ENCODE data around the gene ATP1A2. TPM values are rescaled to one million over a fixed set of nuclear protein-coding genes. Genes with fewer than 3 reads are reported as not detected.

ATP1A2 gene
- total RNA-seq, 3 donors from 2014 or later, result 2.6 to 124 (median 4.0) TPM

GRCh38 chr1:160117709-160118183 lies 2.2 kb downstream of the ATP1A2 start:
- DNase-seq (no peak), ATAC-seq (no peak)
- Histone ChIP-seq H3K9me3 (no peaks in the 10 kb centered on the region), H3K4me3 (no peak overlapping the region), H3K36me3 (ENCODE audit: low read depth) (no peaks in the 10 kb centered on the region), H3K4me1 (ENCODE audit: low read depth) (no peaks in the 10 kb centered on the region)
- TF ChIP-seq CTCF (IDR thresholded peaks at IDR 0.05), result no peak
- intact Hi-C loops (cut with DNase I, micrococcal nuclease), result no loop called here

- no peaks in the 10 kb centered on the region for H3K36me3 ChIP-seq (ENCODE audit: low read depth)
- no peak for ATAC-seq
- H3K4me3 ChIP-seq, result no peak overlapping the region
- DNase-seq, result no peak
- intact Hi-C loops (cut with DNase I, micrococcal nuclease), result no loop called here
- TF ChIP-seq CTCF (IDR thresholded peaks at IDR 0.05), result no peak
- H3K4me1 ChIP-seq (ENCODE audit: low read depth), result no peaks in the 10 kb centered on the region
- H3K9me3 ChIP-seq, result no peaks in the 10 kb centered on the region
Measured at GRCh38 chr1:160118928-160119327, 3.4 kb downstream of the ATP1A2 start.

GRCh38 chr1:160120797-160121196 lies 5.2 kb downstream of the ATP1A2 start:
- no peak overlapping the region for H3K4me3 ChIP-seq
- no peak for ATAC-seq
- intact Hi-C loops (cut with DNase I, micrococcal nuclease), result no loop called here
- TF ChIP-seq CTCF (IDR thresholded peaks at IDR 0.05), result no peak
- no peak for DNase-seq
- H3K9me3 ChIP-seq, result no peaks in the 10 kb centered on the region
- no peaks in the 10 kb centered on the region for H3K4me1 ChIP-seq (ENCODE audit: low read depth)
- no peaks in the 10 kb centered on the region for H3K36me3 ChIP-seq (ENCODE audit: low read depth)

GRCh38 chr1:160121388-160121787 lies 5.8 kb downstream of the ATP1A2 start:
- no peak for ATAC-seq
- Histone ChIP-seq H3K36me3 (ENCODE audit: low read depth) (no peaks in the 10 kb centered on the region), H3K4me1 (ENCODE audit: low read depth) (no peaks in the 10 kb centered on the region), H3K4me3 (no peak overlapping the region), H3K9me3 (no peaks in the 10 kb centered on the region)
- intact Hi-C loops (cut with DNase I, micrococcal nuclease), result no loop called here
- no peak for DNase-seq
- TF ChIP-seq CTCF (IDR thresholded peaks at IDR 0.05), result no peak

DNA sequence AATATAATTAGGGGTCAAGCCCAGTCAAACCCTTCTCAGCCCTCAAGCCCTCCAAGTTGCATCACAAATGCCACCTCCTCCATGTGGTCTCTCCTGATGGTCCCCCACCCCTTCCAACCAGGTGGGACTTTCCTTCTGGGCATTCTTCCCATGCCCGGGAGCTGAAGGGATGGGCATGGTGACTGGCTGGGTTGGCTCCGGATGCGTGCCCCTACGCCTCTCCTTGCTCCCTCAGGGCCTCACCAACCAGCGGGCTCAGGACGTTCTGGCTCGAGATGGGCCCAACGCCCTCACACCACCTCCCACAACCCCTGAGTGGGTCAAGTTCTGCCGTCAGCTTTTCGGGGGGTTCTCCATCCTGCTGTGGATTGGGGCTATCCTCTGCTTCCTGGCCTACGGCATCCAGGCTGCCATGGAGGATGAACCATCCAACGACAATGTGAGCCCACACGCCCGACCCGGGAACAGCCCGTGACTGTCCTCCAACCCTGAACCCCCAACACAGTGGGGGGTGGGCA lies 7.5 kb downstream of the ATP1A2 start:
- H3K9me3 ChIP-seq, result no peaks in the 10 kb centered on the region
- intact Hi-C loops (cut with DNase I, micrococcal nuclease), result no loop called here
- no peaks in the 10 kb centered on the region for H3K4me1 ChIP-seq (ENCODE audit: low read depth)
- ATAC-seq (no peak), DNase-seq (no peak)
- no peak overlapping the region for H3K4me3 ChIP-seq
- no peak for TF ChIP-seq CTCF (IDR thresholded peaks at IDR 0.05)
- H3K36me3 ChIP-seq (ENCODE audit: low read depth), result no peaks in the 10 kb centered on the region

DNA sequence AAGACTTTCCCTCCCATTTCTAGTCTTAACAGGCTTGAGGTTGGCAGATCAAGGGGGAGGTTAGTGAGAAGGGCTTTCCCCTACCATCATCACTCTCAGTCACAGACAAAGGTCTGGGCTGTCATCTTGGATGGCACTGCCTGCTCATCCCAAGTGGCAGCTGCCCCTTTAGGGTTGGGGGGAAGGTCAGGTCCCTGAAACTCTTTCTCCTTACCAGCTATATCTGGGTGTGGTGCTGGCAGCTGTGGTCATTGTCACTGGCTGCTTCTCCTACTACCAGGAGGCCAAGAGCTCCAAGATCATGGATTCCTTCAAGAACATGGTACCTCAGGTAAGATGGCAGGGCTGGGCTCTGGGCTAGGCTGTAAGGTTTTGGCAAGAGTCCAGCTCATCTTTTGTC lies 8.2 kb downstream of the ATP1A2 start:
- DNase-seq, result no peak
- H3K4me1 ChIP-seq (ENCODE audit: low read depth), result no peaks in the 10 kb centered on the region
- H3K9me3 ChIP-seq, result no peaks in the 10 kb centered on the region
- ATAC-seq, result no peak
- intact Hi-C loops (cut with DNase I, micrococcal nuclease), result no loop called here
- no peak overlapping the region for H3K4me3 ChIP-seq
- TF ChIP-seq CTCF (IDR thresholded peaks at IDR 0.05), result no peak
- no peaks in the 10 kb centered on the region for H3K36me3 ChIP-seq (ENCODE audit: low read depth)

Measured in mucosa of descending colon (tissue), 3 donors.